A549 (cell line): ENCODE measurements around the gene PCDH18.

ENCODE experiments used
- BHLHE40 ChIP-seq: IDR thresholded peaks from 2 replicates; pipeline ENCODE4 v1.6.1; 2012; ENCODE audit warnings: low read depth, low read length, inconsistent platforms
- CEBPB ChIP-seq, 2 experiments: fragments of >200 bp in 1 of 2; sonication (Bioruptor Twin) in 1 of 2; formaldehyde crosslinking in 1 of 2; IDR thresholded peaks; 2 replicates each; pipeline ENCODE4 v1.6.1; 2012 to 2016
- CTCF ChIP-seq: fragments of >200 bp; sonication (Bioruptor Twin); formaldehyde crosslinking; IDR thresholded peaks from 3 replicates; pipeline ENCODE4 v1.5.1; 2016
- PHF8 ChIP-seq: fragments of 200-600 bp; sonication (generic); IDR thresholded peaks from 2 replicates; pipeline ENCODE4 v1.6.1; 2016; ENCODE audit warnings: low read depth, mild to moderate bottlenecking, antibody characterized with exemption, moderate library complexity, borderline replicate concordance
- POLR2A ChIP-seq: IDR thresholded peaks from 2 replicates; pipeline ENCODE4 v1.6.1; 2012; ENCODE audit warnings: mild to moderate bottlenecking, low read length
- POLR2AphosphoS2 ChIP-seq: conservative IDR thresholded peaks from 2 replicates; pipeline ENCODE4 v1.6.1; 2012; ENCODE audit warnings: low read length, improper control_type of control experiment, inconsistent platforms
- RNF2 ChIP-seq: fragments of 200-600 bp; sonication (generic); IDR thresholded peaks from 2 replicates; pipeline ENCODE4 v1.6.1; 2016; ENCODE audit warnings: low read depth, mild to moderate bottlenecking, antibody characterized with exemption, moderate library complexity, borderline replicate concordance

GRCh38 chr4:137538526-137538925 lies 6.2 kb upstream of the PCDH18 start:
- TF ChIP-seq CEBPB (IDR thresholded peaks at IDR 0.05) = no peak
- TF ChIP-seq CTCF = no peak
- TF ChIP-seq POLR2AphosphoS2 = no peak
- no peak for TF ChIP-seq RNF2
- no peak for TF ChIP-seq BHLHE40
- no peak for TF ChIP-seq POLR2A
- no peak for TF ChIP-seq PHF8
